Skeletal muscle tissue (tissue), 4 donors: ENCODE results near the gene TC2N. TPM values are rescaled to one million over a fixed set of nuclear protein-coding genes. Genes with fewer than 3 reads are reported as not detected.

Experiments used
- H3K27ac ChIP-seq: one replicate; pipeline ENCODE4 v1.7.0; 2013; ENCODE audit warnings: mild to moderate bottlenecking, low read depth, low read length, inconsistent platforms
- H3K27me3 ChIP-seq, 3 donors: one replicate each; pipeline ENCODE4 v1.7.0; 2013; ENCODE audit warnings: low read length in 3 of 3; ENCODE audit not compliant: control insufficient read depth in 3 of 3, insufficient read depth in 3 of 3
- H3K36me3 ChIP-seq, 3 donors: one replicate each; pipeline ENCODE4 v1.7.0; 2013; ENCODE audit warnings: low read length in 3 of 3; ENCODE audit not compliant: control insufficient read depth in 3 of 3, insufficient read depth in 3 of 3
- H3K4me1 ChIP-seq, 3 donors: one replicate each; pipeline ENCODE4 v1.7.0; 2013; ENCODE audit warnings: low read length in 3 of 3, mild to moderate bottlenecking in 3 of 3; ENCODE audit not compliant: control insufficient read depth in 3 of 3, insufficient read depth in 3 of 3
- H3K4me3 ChIP-seq, 3 donors: one replicate each; pipeline ENCODE4 v1.7.0; 2013; ENCODE audit warnings: low read length in 3 of 3
- H3K9ac ChIP-seq, 3 donors: one replicate each; pipeline ENCODE4 v1.7.0; 2013; ENCODE audit warnings: low read length in 3 of 3, mild to moderate bottlenecking in 3 of 3, moderate library complexity in 2 of 3, low read depth in 1 of 3
- H3K9me3 ChIP-seq, 3 donors: one replicate each; pipeline ENCODE4 v1.7.0; 2013; ENCODE audit warnings: low read length in 3 of 3; ENCODE audit not compliant: control insufficient read depth in 3 of 3
- total RNA-seq: library from RNA; depleted of rRNA; stranded (reverse); fragments of >200 nt; gene quantifications from one replicate; pipeline ENCODE4 v1.2.3, GENCODE V29; 2014
- donor health status: Osteomylitis.

TC2N gene
- total RNA-seq, 1 donor from 2014 or later, result 5.7 TPM

DNA sequence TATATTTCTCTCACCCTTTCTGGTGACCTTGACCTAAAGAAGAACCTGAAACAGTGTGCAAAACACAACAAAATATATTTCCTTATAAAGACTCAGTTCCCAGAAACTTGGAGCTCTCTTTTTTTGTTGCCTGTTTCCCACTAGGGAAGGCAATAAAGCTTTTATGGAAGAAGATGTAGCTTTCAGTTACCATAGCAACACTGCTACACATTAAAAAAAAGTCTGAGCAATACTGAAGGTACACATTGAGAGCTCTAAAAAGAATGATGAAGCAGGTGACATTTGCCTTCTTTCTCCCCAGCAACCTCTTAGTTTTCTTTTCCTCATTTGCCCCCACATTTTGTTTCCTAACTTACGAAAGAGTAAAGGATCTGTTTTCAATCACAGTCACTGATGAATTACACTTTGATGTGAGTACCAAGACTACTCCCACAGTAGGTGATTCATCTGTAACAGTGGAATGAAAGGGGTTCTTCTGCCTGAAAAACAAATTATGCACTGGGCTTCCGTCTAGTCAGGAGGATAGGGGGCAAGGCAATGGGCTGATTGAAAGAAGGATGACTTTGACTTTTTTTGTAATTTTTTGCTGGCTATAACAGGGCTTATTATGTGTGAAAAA, 134.4 kb downstream of the TC2N start:
- Histone ChIP-seq H3K27me3 (no peaks in the 10 kb centered on the region), H3K9me3 (no peaks in the 10 kb centered on the region), H3K9ac (no peak overlapping the region), H3K4me1 (no peaks in the 10 kb centered on the region), H3K27ac (no peak overlapping the region), H3K4me3 (no peak overlapping the region), H3K36me3 (no peaks in the 10 kb centered on the region)

GRCh38 chr14:91732439-91732838, 134.9 kb downstream of the TC2N start:
- Histone ChIP-seq H3K27me3 (no peaks in the 10 kb centered on the region), H3K36me3 (no peaks in the 10 kb centered on the region), H3K4me1 (no peaks in the 10 kb centered on the region), H3K9me3 (no peaks in the 10 kb centered on the region), H3K9ac (no peak overlapping the region), H3K4me3 (no peak overlapping the region), H3K27ac (no peak overlapping the region)

GRCh38 chr14:91731986-91732385, 135.3 kb downstream of the TC2N start, which contains the start of gene CATSPERB:
CATSPERB (minus strand) TSS chr14:91732086; CDS start chr14:91729479, 2,607 bp downstream.
- H3K4me3 ChIP-seq, result no peak within 1 kb of the TSS
- H3K9ac ChIP-seq, result no peak within 1 kb of the TSS
- no peaks in the 10 kb centered on the region for H3K9me3 ChIP-seq
- no peaks in the 10 kb centered on the region for H3K36me3 ChIP-seq
- no peaks in the 10 kb centered on the region for H3K27me3 ChIP-seq
- no peak within 1 kb of the TSS for H3K27ac ChIP-seq
- H3K4me1 ChIP-seq, result no peaks in the 10 kb centered on the region

DNA sequence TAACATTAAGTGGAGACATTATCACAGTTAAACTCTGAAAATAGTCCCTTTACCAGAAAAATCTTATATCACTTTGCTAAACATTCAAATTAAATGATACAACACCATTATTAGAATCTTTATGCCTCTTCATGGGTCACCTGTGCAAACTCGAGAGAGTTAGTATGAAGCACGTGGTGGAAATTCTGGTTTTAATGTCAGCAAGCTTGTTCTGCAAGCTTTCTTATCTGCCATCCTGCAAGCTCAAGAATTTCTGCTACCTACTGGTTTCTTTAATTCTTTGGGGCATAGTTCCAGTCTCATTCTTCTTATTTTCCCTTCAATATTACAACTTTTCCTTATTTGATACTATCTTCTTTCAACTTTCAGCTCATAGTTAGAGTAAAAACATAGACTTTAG, 136.3 kb downstream of the TC2N start:
- Histone ChIP-seq H3K4me3 (no peak overlapping the region), H3K27me3 (no peaks in the 10 kb centered on the region), H3K4me1 (no peaks in the 10 kb centered on the region), H3K9me3 (no peaks in the 10 kb centered on the region), H3K27ac (no peak overlapping the region), H3K36me3 (no peaks in the 10 kb centered on the region), H3K9ac (no peak overlapping the region)

- H3K4me1 ChIP-seq, result no peaks in the 10 kb centered on the region
- no peaks in the 10 kb centered on the region for H3K36me3 ChIP-seq
- H3K27me3 ChIP-seq, result no peaks in the 10 kb centered on the region
- H3K4me3 ChIP-seq, result no peak overlapping the region
- H3K9me3 ChIP-seq, result no peaks in the 10 kb centered on the region
- no peak overlapping the region for H3K27ac ChIP-seq
- H3K9ac ChIP-seq, result no peak overlapping the region
Observed at GRCh38 chr14:91729756-91730155, 137.6 kb downstream of the TC2N start.

Other genes starting within 250 kb of the TC2N start
- 2.1 TPM for gene CATSPERB, start 135.4 kb downstream of the TC2N start, total RNA-seq
- gene FBLN5, start 80.2 kb upstream of the TC2N start, total RNA-seq, result 24.5 TPM
- 10.4 TPM for gene TRIP11, start 172.5 kb upstream of the TC2N start, total RNA-seq
- gene ATXN3, start 239.0 kb upstream of the TC2N start, total RNA-seq, result 22.4 TPM